Upper lobe of left lung (tissue), 6 donors: ENCODE data around the gene PDGFD. TPM values are rescaled to one million over a fixed set of nuclear protein-coding genes. Genes with fewer than 3 reads are reported as not detected.

Experiments
- ATAC-seq, 2 donors: fragments of 200-7000 bp; cut with Tn5 transposase; one replicate each; pipeline ENCODE4 v1.9.1; 2022; ENCODE audit warnings: mild to moderate bottlenecking in 2 of 2, moderate library complexity in 2 of 2; ENCODE audit not compliant: low FRiP score in 2 of 2
- DNase-seq, 2 donors: peaks; one replicate each; pipeline ENCODE4 v3.0.0-alpha.2; 2019 to 2020
- H3K27ac ChIP-seq, 4 donors: fragments of 200-600 bp; sonication (generic); one replicate each; pipeline ENCODE4 v1.5.1; 2016 to 2019
- H3K27me3 ChIP-seq, 4 donors: fragments of 200-600 bp; sonication (generic); one replicate each; pipeline ENCODE4 v1.5.1; 2017 to 2019
- H3K36me3 ChIP-seq, 4 donors: fragments of 200-600 bp; sonication (generic); one replicate each; pipeline ENCODE4 v1.5.1; 2016 to 2019
- H3K4me1 ChIP-seq, 4 donors: fragments of 200-600 bp; sonication (generic); one replicate each; pipeline ENCODE4 v1.5.1; 2018 to 2019
- H3K4me3 ChIP-seq, 4 donors: fragments of 200-600 bp; sonication (generic); one replicate each; pipeline ENCODE4 v1.5.1; 2017 to 2019; ENCODE audit warnings: mild to moderate bottlenecking in 2 of 4, moderate library complexity in 1 of 4
- H3K9me3 ChIP-seq, 4 donors: fragments of 200-600 bp; sonication (generic); one replicate each; pipeline ENCODE4 v1.5.1; 2018 to 2019
- EP300 ChIP-seq, 4 donors: sonication (generic); formaldehyde crosslinking; IDR thresholded peaks; one replicate each; pipeline ENCODE4 v1.5.1; 2017; ENCODE audit warnings: antibody characterized with exemption in 4 of 4, control low read depth in 2 of 4
- POLR2A ChIP-seq, 4 donors: fragments of 450-650 bp; IDR thresholded peaks; one replicate each; pipeline ENCODE4 v1.5.1; 2016 to 2017; ENCODE audit warnings: antibody characterized with exemption in 4 of 4, mild to moderate bottlenecking in 2 of 4
- POLR2AphosphoS5 ChIP-seq, 2 donors: sonication (generic); formaldehyde crosslinking; IDR thresholded peaks; one replicate each; pipeline ENCODE4 v1.5.1; 2017; ENCODE audit warnings: antibody characterized with exemption in 2 of 2
- WGBS, 2 donors: methylation state at CpG; one replicate each; pipeline ENCODE4 v1.1.5; 2017 to 2018; 5-methylcytosine and 5-hydroxymethylcytosine counted together
- total RNA-seq, 6 donors: library from RNA; depleted of rRNA in 4 of 6; stranded (reverse); fragments of >200 nt in 4 of 6; gene quantifications; one replicate each; pipeline versions ENCODE4 v1.1.0 to v1.2.1, GENCODE V29; 2016 to 2021
- TF ChIP-seq, protein P1 (sequence below), 6 experiments: fragments of 450-650 bp in 4 of 6; fragments of 200-600 bp in 2 of 6; sonication (generic) in 2 of 6; IDR thresholded peaks; one replicate each; pipeline ENCODE4 v1.5.1; 2016 to 2019; ENCODE audit warnings: antibody characterized with exemption in 6 of 6
- donor health status: DM: no; HTN: no; CAD: no; lungs with moderate emphysema.
- donor health status: DM: no; HTN: yes; CAD: no; lungs with severe emphysema.

The PDGFD gene
- total RNA-seq, 6 donors from 2014 or later = 2.1 to 6.6 (median 2.7) TPM; not detected in 1

- WGBS, 2 donors = 36 to 47% methylated on average over 4 of the region's 4 CpGs
- DNase-seq (no peak), ATAC-seq (no peak)
- H3K27me3 ChIP-seq = no peaks in the 10 kb centered on the region
- no peak overlapping the region for H3K27ac ChIP-seq
- H3K9me3 ChIP-seq = no peaks in the 10 kb centered on the region
- H3K36me3 ChIP-seq = no peaks in the 10 kb centered on the region
- TF ChIP-seq, protein P1, sequence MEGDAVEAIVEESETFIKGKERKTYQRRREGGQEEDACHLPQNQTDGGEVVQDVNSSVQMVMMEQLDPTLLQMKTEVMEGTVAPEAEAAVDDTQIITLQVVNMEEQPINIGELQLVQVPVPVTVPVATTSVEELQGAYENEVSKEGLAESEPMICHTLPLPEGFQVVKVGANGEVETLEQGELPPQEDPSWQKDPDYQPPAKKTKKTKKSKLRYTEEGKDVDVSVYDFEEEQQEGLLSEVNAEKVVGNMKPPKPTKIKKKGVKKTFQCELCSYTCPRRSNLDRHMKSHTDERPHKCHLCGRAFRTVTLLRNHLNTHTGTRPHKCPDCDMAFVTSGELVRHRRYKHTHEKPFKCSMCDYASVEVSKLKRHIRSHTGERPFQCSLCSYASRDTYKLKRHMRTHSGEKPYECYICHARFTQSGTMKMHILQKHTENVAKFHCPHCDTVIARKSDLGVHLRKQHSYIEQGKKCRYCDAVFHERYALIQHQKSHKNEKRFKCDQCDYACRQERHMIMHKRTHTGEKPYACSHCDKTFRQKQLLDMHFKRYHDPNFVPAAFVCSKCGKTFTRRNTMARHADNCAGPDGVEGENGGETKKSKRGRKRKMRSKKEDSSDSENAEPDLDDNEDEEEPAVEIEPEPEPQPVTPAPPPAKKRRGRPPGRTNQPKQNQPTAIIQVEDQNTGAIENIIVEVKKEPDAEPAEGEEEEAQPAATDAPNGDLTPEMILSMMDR (IDR thresholded peaks at IDR 0.05) = no peak
- TF ChIP-seq POLR2A (IDR thresholded peaks at IDR 0.05) (no peak), EP300 (IDR thresholded peaks at IDR 0.05) (no peak), POLR2AphosphoS5 (IDR thresholded peaks at IDR 0.05) (no peak)
- H3K4me3 ChIP-seq = no peak overlapping the region
- H3K4me1 ChIP-seq = no peaks in the 10 kb centered on the region
Observed at GRCh38 chr11:103897160-103897936, 266.6 kb downstream of the PDGFD start.

DNA sequence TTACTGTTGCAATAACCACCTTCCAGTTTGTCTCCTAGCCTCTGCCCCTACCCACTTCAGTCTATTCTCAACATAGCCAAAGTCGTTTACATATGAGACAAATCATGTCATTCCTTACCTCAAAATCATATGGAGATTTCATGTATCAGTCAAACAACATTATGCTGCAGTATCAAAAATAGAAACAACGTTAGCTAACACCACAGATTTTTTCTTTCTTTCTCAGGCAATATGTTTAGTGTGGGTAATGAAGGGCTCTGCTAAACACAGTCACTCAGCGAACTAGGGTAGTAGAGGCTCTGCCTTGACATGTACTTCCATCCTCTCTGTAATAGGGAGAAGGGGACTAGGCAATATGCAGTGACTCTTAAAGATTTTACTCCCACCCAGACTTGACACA, 268.8 kb downstream of the PDGFD start:
- no peak for DNase-seq
- Histone ChIP-seq H3K4me3 (no peak overlapping the region), H3K27me3 (no peaks in the 10 kb centered on the region), H3K36me3 (no peaks in the 10 kb centered on the region), H3K4me1 (no peaks in the 10 kb centered on the region), H3K27ac (no peak overlapping the region), H3K9me3 (peaks cover 0 to 2% (median 0%) of the 10 kb centered on the region in 4 donors)
- TF ChIP-seq POLR2A (IDR thresholded peaks at IDR 0.05) (no peak), EP300 (IDR thresholded peaks at IDR 0.05) (no peak), POLR2AphosphoS5 (IDR thresholded peaks at IDR 0.05) (no peak)
- TF ChIP-seq, protein P1 (IDR thresholded peaks at IDR 0.05) = no peak
- no peak for ATAC-seq
- WGBS, 2 donors = 70 to 72% methylated on average over 3 of the region's 3 CpGs

GRCh38 chr11:103894673-103895072, 269.3 kb downstream of the PDGFD start:
- H3K4me1 ChIP-seq = no peaks in the 10 kb centered on the region
- H3K9me3 ChIP-seq = peaks cover 0 to 6% (median 0%) of the 10 kb centered on the region in 4 donors
- TF ChIP-seq EP300 (IDR thresholded peaks at IDR 0.05) (no peak), POLR2AphosphoS5 (IDR thresholded peaks at IDR 0.05) (no peak), POLR2A (IDR thresholded peaks at IDR 0.05) (no peak)
- TF ChIP-seq, protein P1 (IDR thresholded peaks at IDR 0.05) = no peak
- WGBS, 2 donors = 75 to 78% methylated on average over 3 of the region's 3 CpGs
- DNase-seq (no peak), ATAC-seq (no peak)
- H3K4me3 ChIP-seq = no peak overlapping the region
- H3K27ac ChIP-seq = no peak overlapping the region
- H3K27me3 ChIP-seq = no peaks in the 10 kb centered on the region
- H3K36me3 ChIP-seq = no peaks in the 10 kb centered on the region

DNA sequence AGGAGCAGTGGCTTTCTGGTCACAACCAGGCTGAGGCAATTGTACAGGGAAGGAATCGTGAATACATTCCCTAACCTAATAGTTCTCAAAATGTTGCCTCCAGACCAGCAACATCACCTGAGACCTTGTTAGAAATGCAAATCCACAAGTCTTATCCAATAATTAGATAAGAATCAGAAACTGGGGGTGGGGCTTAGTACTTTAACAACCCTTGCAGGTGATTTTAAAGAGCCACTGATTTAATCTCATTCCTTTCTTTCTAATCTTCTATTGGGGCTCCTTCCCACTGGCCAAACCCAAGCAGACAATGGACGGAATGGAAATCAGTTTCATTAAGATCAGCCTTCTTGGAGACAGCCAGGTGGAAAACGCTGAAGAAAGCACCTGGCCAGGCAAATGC, 269.9 kb downstream of the PDGFD start:
- TF ChIP-seq EP300 (IDR thresholded peaks at IDR 0.05) = no peak
- no peak for TF ChIP-seq POLR2AphosphoS5 (IDR thresholded peaks at IDR 0.05)
- TF ChIP-seq POLR2A (IDR thresholded peaks at IDR 0.05) = no peak
- TF ChIP-seq, protein P1 (IDR thresholded peaks at IDR 0.05) = no peak
- H3K4me3 ChIP-seq = no peak overlapping the region
- no peak for ATAC-seq
- DNase-seq = no peak
- H3K27ac ChIP-seq = no peak overlapping the region
- peaks cover 0 to 6% (median 0%) of the 10 kb centered on the region in 4 donors for H3K9me3 ChIP-seq
- no peaks in the 10 kb centered on the region for H3K27me3 ChIP-seq
- no peaks in the 10 kb centered on the region for H3K36me3 ChIP-seq
- WGBS, 2 donors = 81 to 87% methylated on average over 3 of the region's 3 CpGs
- no peaks in the 10 kb centered on the region for H3K4me1 ChIP-seq

DNA sequence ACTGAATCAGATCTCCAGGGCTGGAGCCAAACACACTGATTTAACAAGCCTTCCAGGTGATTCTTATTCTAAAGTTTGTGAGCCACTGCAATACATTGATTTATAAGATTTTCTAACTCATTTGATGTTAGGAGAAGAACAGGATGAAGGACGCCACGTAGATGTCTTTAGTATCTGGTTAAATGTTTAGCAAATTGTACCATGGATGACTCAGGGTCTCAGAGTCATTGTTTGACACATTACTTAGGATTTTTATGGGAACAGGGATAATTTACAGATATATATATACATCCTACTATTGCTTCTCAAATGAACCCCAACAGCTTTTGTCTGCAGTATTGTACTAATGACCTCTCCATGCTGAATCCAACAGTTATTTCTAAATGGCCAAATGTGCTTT, 270.6 kb downstream of the PDGFD start:
- ATAC-seq = no peak

More for the DNA sequence above, 270.6 kb downstream of the PDGFD start:
- Histone ChIP-seq H3K27me3 (no peaks in the 10 kb centered on the region), H3K4me1 (no peaks in the 10 kb centered on the region), H3K27ac (no peak overlapping the region), H3K9me3 (peaks cover 0 to 6% (median 0%) of the 10 kb centered on the region in 4 donors), H3K36me3 (no peaks in the 10 kb centered on the region), H3K4me3 (no peak overlapping the region)
- WGBS, 2 donors = 87 to 97% methylated on average over 2 of the region's 2 CpGs
- TF ChIP-seq POLR2AphosphoS5 (IDR thresholded peaks at IDR 0.05) (no peak), EP300 (IDR thresholded peaks at IDR 0.05) (no peak), POLR2A (IDR thresholded peaks at IDR 0.05) (no peak)
- TF ChIP-seq, protein P1 (IDR thresholded peaks at IDR 0.05) = no peak
- no peak for DNase-seq
